CD4-positive, CD25-positive, alpha-beta regulatory T cell (primary cell): Measurements from ENCODE around the gene CRTC1. TPM values are rescaled to one million over a fixed set of nuclear protein-coding genes. Genes with fewer than 3 reads are reported as not detected.
"Not testable (repeated sequence)": the region's sequence is repeated elsewhere in the genome, so short reads cannot be mapped to it uniquely, and the experiment has no call there.

ENCODE experiments used
- ATAC-seq, 2 donors: fragments of 150-1000 bp; cut with Tn5 transposase; one replicate each; pipeline ENCODE4 v1.10.0; 2021; ENCODE audit warnings: low read depth in 2 of 2, moderate number of reproducible peaks in 2 of 2, moderate library complexity in 1 of 2
- DNase-seq, 3 donors: peaks; one replicate each; pipeline versions ENCODE4 v3.0.0 to v3.0.0-alpha.2; 2012 to 2022; ENCODE audit warnings: mixed read lengths in 1 of 3
- H3K27ac ChIP-seq: one replicate; pipeline ENCODE4 v1.7.0; 2013; ENCODE audit warnings: mild to moderate bottlenecking, low read length; ENCODE audit not compliant: insufficient read depth, poor library complexity, severe bottlenecking
- H3K27me3 ChIP-seq: one replicate; pipeline ENCODE4 v1.7.0; 2013; ENCODE audit warnings: low read length; ENCODE audit not compliant: control insufficient read depth, insufficient read depth
- H3K36me3 ChIP-seq: one replicate; pipeline ENCODE4 v1.7.0; 2013; ENCODE audit warnings: mild to moderate bottlenecking, low read length, moderate library complexity; ENCODE audit not compliant: control insufficient read depth, insufficient read depth
- H3K4me1 ChIP-seq: 2 replicates; pipeline ENCODE4 v1.7.0; 2013; ENCODE audit warnings: mild to moderate bottlenecking, low read length; ENCODE audit not compliant: insufficient read depth, control insufficient read depth, poor library complexity, severe bottlenecking
- H3K4me3 ChIP-seq: one replicate; pipeline ENCODE4 v1.7.0; 2013; ENCODE audit warnings: low read depth, mild to moderate bottlenecking, low read length, moderate library complexity
- H3K9me3 ChIP-seq, 2 experiments: 1 replicate in 1 of 2; 2 replicates in 1 of 2; pipeline ENCODE4 v1.7.0; 2013; ENCODE audit warnings: low read length in 2 of 2, mild to moderate bottlenecking in 1 of 2, moderate library complexity in 1 of 2; ENCODE audit not compliant: control insufficient read depth in 2 of 2
- H3K27ac Mint-ChIP-seq, 3 donors: one replicate each; pipeline ENCODE4 v1.8.0; 2020 to 2022; ENCODE audit warnings: mild to moderate bottlenecking in 3 of 3, mixed read lengths in 3 of 3, moderate library complexity in 2 of 3
- H3K27me3 Mint-ChIP-seq: one replicate; pipeline ENCODE4 v1.8.0; 2022; ENCODE audit warnings: mild to moderate bottlenecking, mixed read lengths
- H3K36me3 Mint-ChIP-seq: one replicate; pipeline ENCODE4 v1.8.0; 2020; ENCODE audit warnings: mixed read lengths
- H3K4me1 Mint-ChIP-seq, 4 donors: one replicate each; pipeline ENCODE4 v1.8.0; 2020 to 2022; ENCODE audit warnings: mixed read lengths in 4 of 4, mild to moderate bottlenecking in 1 of 4
- H3K4me3 Mint-ChIP-seq, 4 donors: one replicate each; pipeline ENCODE4 v1.8.0; 2020 to 2022; ENCODE audit warnings: mild to moderate bottlenecking in 4 of 4, mixed read lengths in 4 of 4, moderate library complexity in 3 of 4
- H3K9me3 Mint-ChIP-seq, 7 donors: one replicate each; pipeline ENCODE4 v1.8.0; 2020 to 2022; ENCODE audit warnings: mixed read lengths in 7 of 7, mild to moderate bottlenecking in 3 of 7, moderate library complexity in 2 of 7
- polyA plus RNA-seq, 4 donors: library from polyadenylated mRNA; unstranded; fragments of 300-500 nt; fragmentation: Illumina TruSeq; gene quantifications; one replicate each; pipeline ENCODE4 v1.2.3, GENCODE V29; 2021
- total RNA-seq: library from RNA; stranded (reverse); gene quantifications from one replicate; pipeline ENCODE4 v1.2.3, GENCODE V29; 2022

CRTC1 gene
- total and polyA plus RNA-seq, 5 donors from 2014 or later, result 0.47 to 20.2 (median 1.1) TPM

DNA sequence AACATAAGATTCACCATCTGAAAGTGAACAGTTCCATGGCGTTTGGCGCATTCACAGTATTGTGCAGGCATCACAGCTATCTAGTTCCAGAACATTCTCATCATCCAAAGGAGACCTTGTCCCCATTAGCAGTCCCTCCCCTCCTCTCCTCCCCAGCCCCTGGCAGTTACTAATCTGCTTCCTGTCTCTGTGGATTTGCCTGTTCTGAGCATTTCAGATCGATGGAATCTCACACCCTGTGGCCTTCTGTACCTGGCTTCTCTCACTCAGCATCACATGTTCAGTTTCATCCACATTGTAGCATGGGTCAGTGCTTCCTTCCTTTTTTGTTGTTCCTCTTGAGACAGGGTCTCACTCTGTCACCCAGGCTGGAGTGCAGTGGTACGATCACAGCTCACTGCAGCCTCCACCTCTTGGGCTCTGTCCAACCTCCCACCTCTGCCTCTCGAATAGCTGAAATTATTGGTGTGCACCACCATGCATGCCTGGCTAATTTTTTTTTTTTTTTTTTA, 34.6 kb downstream of the CRTC1 start:
- Histone ChIP-seq H3K9me3 (no peaks in the 10 kb centered on the region), H3K27me3 (no peaks in the 10 kb centered on the region), H3K27ac (no peak overlapping the region), H3K4me3 (no peak overlapping the region), H3K36me3 (peaks cover 2% of the 10 kb centered on the region), H3K4me1 (no peaks in the 10 kb centered on the region)
- no peaks in the 10 kb centered on the region for H3K27me3 Mint-ChIP-seq
- peak overlapping the region in 2 of 3 donors; percentile 53 to 80 for H3K27ac Mint-ChIP-seq
- no peak for DNase-seq
- ATAC-seq, result no peak
- no peak overlapping the region for H3K4me3 Mint-ChIP-seq
- peaks cover 0 to 39% (median 19%) of the 10 kb centered on the region in 4 donors for H3K4me1 Mint-ChIP-seq
- H3K9me3 Mint-ChIP-seq, result no peaks in the 10 kb centered on the region
- H3K36me3 Mint-ChIP-seq, result peaks cover 20% of the 10 kb centered on the region

DNA sequence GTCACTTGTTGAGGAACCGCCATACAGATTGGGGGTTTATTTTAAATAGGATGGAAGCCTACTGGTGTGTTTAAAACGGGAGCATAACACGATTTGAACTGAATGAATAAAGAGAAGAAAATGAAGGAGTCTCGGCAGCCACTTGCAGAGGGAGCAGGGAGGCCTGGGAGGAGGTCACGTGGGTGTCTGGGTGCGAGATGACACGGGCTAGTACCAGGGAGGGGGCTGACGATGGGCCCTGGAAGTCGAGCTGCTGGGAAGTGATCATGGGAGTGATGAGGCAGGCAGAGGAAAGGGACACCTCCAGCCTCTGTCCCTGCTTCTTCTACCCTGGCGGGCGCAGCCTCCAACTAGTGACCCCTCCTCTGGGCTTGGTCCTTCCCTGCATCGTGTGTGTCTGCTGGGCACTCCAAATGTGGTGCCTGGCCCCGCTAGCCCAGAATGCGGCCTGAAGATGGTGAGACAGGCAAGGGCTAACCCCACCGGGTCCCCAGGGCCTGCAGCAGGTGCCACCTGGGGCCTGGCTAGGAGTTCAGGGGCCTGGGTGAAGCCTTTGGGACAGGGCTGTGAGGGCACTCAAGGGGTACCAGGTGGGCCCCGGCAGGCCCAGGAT, 35.5 kb downstream of the CRTC1 start:
- Histone ChIP-seq H3K27ac (no peak overlapping the region), H3K27me3 (no peaks in the 10 kb centered on the region), H3K4me1 (no peaks in the 10 kb centered on the region), H3K4me3 (no peak overlapping the region), H3K9me3 (no peaks in the 10 kb centered on the region), H3K36me3 (peaks cover 2% of the 10 kb centered on the region)
- DNase-seq (no peak), ATAC-seq (no peak)
- Mint-ChIP-seq H3K36me3 (peaks cover 18% of the 10 kb centered on the region), H3K27me3 (no peaks in the 10 kb centered on the region), H3K27ac (peak overlapping the region in 2 of 3 donors; percentile 52 to 53), H3K4me1 (peaks cover 0 to 39% (median 19%) of the 10 kb centered on the region in 4 donors), H3K4me3 (no peak overlapping the region), H3K9me3 (no peaks in the 10 kb centered on the region)

GRCh38 chr19:18719541-18719940, 36.1 kb downstream of the CRTC1 start:
- H3K9me3 Mint-ChIP-seq, result no peaks in the 10 kb centered on the region
- H3K4me1 ChIP-seq, result no peaks in the 10 kb centered on the region
- DNase-seq, result no peak

GRCh38 chr19:18723871-18724377, 40.4 kb downstream of the CRTC1 start:
- DNase-seq, result no peak
- H3K4me1 Mint-ChIP-seq, result peaks cover 0 to 13% (median 5%) of the 10 kb centered on the region in 4 donors
- Histone ChIP-seq H3K4me3 (no peak overlapping the region), H3K4me1 (no peaks in the 10 kb centered on the region), H3K27ac (no peak overlapping the region), H3K9me3 (no peaks in the 10 kb centered on the region), H3K27me3 (no peaks in the 10 kb centered on the region), H3K36me3 (no peaks in the 10 kb centered on the region)
- no peaks in the 10 kb centered on the region for H3K9me3 Mint-ChIP-seq
- no peak overlapping the region for H3K4me3 Mint-ChIP-seq
- peak overlapping the region in 1 of 3 donors; percentile 62 for H3K27ac Mint-ChIP-seq
- no peaks in the 10 kb centered on the region for H3K27me3 Mint-ChIP-seq
- ATAC-seq, result no peak
- H3K36me3 Mint-ChIP-seq, result peaks cover 14% of the 10 kb centered on the region

More at GRCh38 chr19:18719541-18719940, 36.1 kb downstream of the CRTC1 start:
- peaks cover 0 to 39% (median 20%) of the 10 kb centered on the region in 4 donors for H3K4me1 Mint-ChIP-seq
- H3K27ac Mint-ChIP-seq, result no peak overlapping the region
- Histone ChIP-seq H3K27me3 (no peaks in the 10 kb centered on the region), H3K27ac (no peak overlapping the region), H3K9me3 (no peaks in the 10 kb centered on the region), H3K36me3 (peaks cover 2% of the 10 kb centered on the region), H3K4me3 (no peak overlapping the region)
- H3K4me3 Mint-ChIP-seq, result no peak overlapping the region
- peaks cover 18% of the 10 kb centered on the region for H3K36me3 Mint-ChIP-seq
- no peak for ATAC-seq
- H3K27me3 Mint-ChIP-seq, result no peaks in the 10 kb centered on the region

- H3K4me1 ChIP-seq, result no peaks in the 10 kb centered on the region
- ATAC-seq (no peak), DNase-seq (no peak)
- H3K27ac ChIP-seq, result no peak overlapping the region
- Mint-ChIP-seq H3K9me3 (no peaks in the 10 kb centered on the region), H3K36me3 (peaks cover 10% of the 10 kb centered on the region), H3K27me3 (no peaks in the 10 kb centered on the region), H3K4me1 (peaks cover 0 to 8% (median 4%) of the 10 kb centered on the region in 4 donors), H3K27ac (no peak overlapping the region), H3K4me3 (no peak overlapping the region)
- H3K9me3 ChIP-seq, result no peaks in the 10 kb centered on the region
- no peaks in the 10 kb centered on the region for H3K27me3 ChIP-seq
- no peaks in the 10 kb centered on the region for H3K36me3 ChIP-seq
- no peak overlapping the region for H3K4me3 ChIP-seq
These were observed 42.6 kb downstream of the CRTC1 start for GRCh38 chr19:18725841-18726770.

- no peaks in the 10 kb centered on the region for H3K27me3 ChIP-seq
- H3K27me3 Mint-ChIP-seq, result no peaks in the 10 kb centered on the region
- H3K27ac Mint-ChIP-seq, result no peak overlapping the region
- peaks cover 10% of the 10 kb centered on the region for H3K36me3 Mint-ChIP-seq
- no peaks in the 10 kb centered on the region for H3K9me3 ChIP-seq
- H3K4me3 Mint-ChIP-seq, result no peak overlapping the region
- no peak overlapping the region for H3K27ac ChIP-seq
- H3K4me3 ChIP-seq, result no peak overlapping the region
- no peaks in the 10 kb centered on the region for H3K9me3 Mint-ChIP-seq
- H3K4me1 Mint-ChIP-seq, result peaks cover 0 to 10% (median 3%) of the 10 kb centered on the region in 4 donors
- H3K4me1 ChIP-seq, result no peaks in the 10 kb centered on the region
- ATAC-seq (no peak), DNase-seq (no peak)
- no peaks in the 10 kb centered on the region for H3K36me3 ChIP-seq
These were observed 43.4 kb downstream of the CRTC1 start for GRCh38 chr19:18726846-18727245.

- not testable (repeated sequence) for H3K27ac ChIP-seq, H3K9me3 Mint-ChIP-seq, H3K9me3 ChIP-seq, H3K4me3 ChIP-seq, H3K4me3 Mint-ChIP-seq, H3K4me1 Mint-ChIP-seq, H3K36me3 Mint-ChIP-seq, DNase-seq, H3K4me1 ChIP-seq, H3K36me3 ChIP-seq, H3K27me3 Mint-ChIP-seq, H3K27me3 ChIP-seq, ATAC-seq
- H3K27ac Mint-ChIP-seq, result peak overlapping the region in 1 of 3 donors; percentile 56
These were observed 44.1 kb downstream of the CRTC1 start for GRCh38 chr19:18727602-18728001.
